Body of pancreas (tissue), 4 donors: ENCODE data around the gene MAD1L1. TPM values are rescaled to one million over a fixed set of nuclear protein-coding genes. Genes with fewer than 3 reads are reported as not detected.

Source experiments
- ATAC-seq: fragments of 150-250 bp; one replicate; pipeline ENCODE4 v1.9.1; 2016
- DNase-seq, 4 donors: peaks; one replicate each; pipeline ENCODE4 v3.0.0-alpha.2; 2019
- H3K27ac ChIP-seq, 4 donors: fragments of 200-600 bp; sonication (generic); 1 replicate in 3 of 4; 2 replicates in 1 of 4; pipeline versions ENCODE4 v1.5.1 to v1.6.1; 2016 to 2019; ENCODE audit warnings: mild to moderate bottlenecking in 1 of 4, mixed read lengths in 1 of 4, moderate library complexity in 1 of 4
- H3K27me3 ChIP-seq, 2 donors: fragments of 200-600 bp; sonication (generic); one replicate each; pipeline ENCODE4 v1.6.0; 2016; ENCODE audit warnings: mild to moderate bottlenecking in 1 of 2
- H3K36me3 ChIP-seq, 2 donors: fragments of 200-600 bp; sonication (generic); replicated peaks in 1 of 2; 2 replicates each; pipeline ENCODE4 v1.5.1; 2016; ENCODE audit warnings: low read depth in 2 of 2; ENCODE audit not compliant: insufficient read depth in 1 of 2
- H3K4me1 ChIP-seq: fragments of 200-600 bp; sonication (generic); one replicate; pipeline ENCODE4 v1.6.0; 2016
- H3K4me3 ChIP-seq, 2 donors: fragments of 200-600 bp; sonication (generic); 1 replicate in 1 of 2; 2 replicates in 1 of 2; pipeline ENCODE4 v1.5.1; 2016 to 2019
- H3K9me3 ChIP-seq, 3 donors: fragments of 200-600 bp; sonication (generic); 1 replicate in 2 of 3; 2 replicates in 1 of 3; pipeline ENCODE4 v1.5.1; 2016
- POLR2A ChIP-seq, 3 donors: fragments of 450-650 bp; IDR thresholded peaks; one replicate each; pipeline ENCODE4 v1.6.1; 2016; ENCODE audit warnings: antibody characterized with exemption in 3 of 3, mild to moderate bottlenecking in 2 of 3
- WGBS, 2 donors: methylation state at CpG; one replicate each; pipeline ENCODE4 v1.1.5; 2017; 5-methylcytosine and 5-hydroxymethylcytosine counted together
- intact Hi-C: fragments of 100-400 bp; cut with DNase I; formaldehyde crosslinking; loops from one replicate; pipeline ENCODE4 v1.15.1; 2023
- total RNA-seq, 2 donors: library from RNA; depleted of rRNA; stranded (reverse); fragments of >200 nt; gene quantifications; one replicate each; pipeline ENCODE4 v1.1.0, GENCODE V29; 2016
- TF ChIP-seq, protein P1 (sequence below), 7 experiments: fragments of 450-650 bp in 4 of 7; fragments of 200-600 bp in 3 of 7; sonication (generic) in 3 of 7; IDR thresholded peaks; one replicate each; pipeline ENCODE4 v1.5.1; 2016 to 2019; ENCODE audit warnings: antibody characterized with exemption in 7 of 7

The MAD1L1 gene
- total RNA-seq, 2 donors from 2014 or later, result 14.0 to 66.9 TPM

DNA sequence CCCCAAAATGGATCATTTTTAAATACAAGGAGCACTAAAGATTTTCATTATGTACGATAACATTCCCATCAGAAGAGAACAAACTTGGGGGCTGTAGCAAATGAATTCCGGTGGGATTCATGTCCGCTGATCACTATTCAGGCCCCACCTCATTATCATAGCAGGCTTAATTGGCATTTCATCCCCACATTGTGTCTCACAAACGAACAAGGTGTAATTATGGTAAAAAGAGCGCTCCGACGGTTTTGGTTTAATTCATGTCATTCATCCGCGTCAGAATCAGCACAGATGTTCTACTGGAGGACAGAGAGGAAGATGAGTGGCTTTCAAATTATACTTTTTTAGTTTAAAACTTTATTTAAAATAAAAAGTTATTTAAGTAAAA, 124.7 kb downstream of the MAD1L1 start:
- H3K9me3 ChIP-seq, result no peaks in the 10 kb centered on the region
- no peaks in the 10 kb centered on the region for H3K4me1 ChIP-seq
- no peak overlapping the region for H3K4me3 ChIP-seq
- no peaks in the 10 kb centered on the region for H3K36me3 ChIP-seq
- DNase-seq (no peak), ATAC-seq (no peak)
- WGBS, 2 donors, result 88 to 90% methylated on average over 9 of the region's 9 CpGs
- no peak for TF ChIP-seq POLR2A (IDR thresholded peaks at IDR 0.05)
- TF ChIP-seq, protein P1, sequence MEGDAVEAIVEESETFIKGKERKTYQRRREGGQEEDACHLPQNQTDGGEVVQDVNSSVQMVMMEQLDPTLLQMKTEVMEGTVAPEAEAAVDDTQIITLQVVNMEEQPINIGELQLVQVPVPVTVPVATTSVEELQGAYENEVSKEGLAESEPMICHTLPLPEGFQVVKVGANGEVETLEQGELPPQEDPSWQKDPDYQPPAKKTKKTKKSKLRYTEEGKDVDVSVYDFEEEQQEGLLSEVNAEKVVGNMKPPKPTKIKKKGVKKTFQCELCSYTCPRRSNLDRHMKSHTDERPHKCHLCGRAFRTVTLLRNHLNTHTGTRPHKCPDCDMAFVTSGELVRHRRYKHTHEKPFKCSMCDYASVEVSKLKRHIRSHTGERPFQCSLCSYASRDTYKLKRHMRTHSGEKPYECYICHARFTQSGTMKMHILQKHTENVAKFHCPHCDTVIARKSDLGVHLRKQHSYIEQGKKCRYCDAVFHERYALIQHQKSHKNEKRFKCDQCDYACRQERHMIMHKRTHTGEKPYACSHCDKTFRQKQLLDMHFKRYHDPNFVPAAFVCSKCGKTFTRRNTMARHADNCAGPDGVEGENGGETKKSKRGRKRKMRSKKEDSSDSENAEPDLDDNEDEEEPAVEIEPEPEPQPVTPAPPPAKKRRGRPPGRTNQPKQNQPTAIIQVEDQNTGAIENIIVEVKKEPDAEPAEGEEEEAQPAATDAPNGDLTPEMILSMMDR (IDR thresholded peaks at IDR 0.05), result no peak
- H3K27ac ChIP-seq, result no peak overlapping the region
- intact Hi-C loops, result no loop called here
- H3K27me3 ChIP-seq, result no peaks in the 10 kb centered on the region

- Histone ChIP-seq H3K9me3 (no peaks in the 10 kb centered on the region), H3K4me3 (no peak overlapping the region), H3K36me3 (no peaks in the 10 kb centered on the region), H3K27me3 (no peaks in the 10 kb centered on the region), H3K4me1 (no peaks in the 10 kb centered on the region), H3K27ac (no peak overlapping the region)
- intact Hi-C loops, result no loop called here
- TF ChIP-seq, protein P1 (IDR thresholded peaks at IDR 0.05), result no peak
- no peak for TF ChIP-seq POLR2A (IDR thresholded peaks at IDR 0.05)
- DNase-seq (no peak), ATAC-seq (no peak)
- WGBS, 2 donors, result 85 to 88% methylated on average over 21 of the region's 21 CpGs
These were observed 125.2 kb downstream of the MAD1L1 start for GRCh38 chr7:2107386-2108070.

DNA sequence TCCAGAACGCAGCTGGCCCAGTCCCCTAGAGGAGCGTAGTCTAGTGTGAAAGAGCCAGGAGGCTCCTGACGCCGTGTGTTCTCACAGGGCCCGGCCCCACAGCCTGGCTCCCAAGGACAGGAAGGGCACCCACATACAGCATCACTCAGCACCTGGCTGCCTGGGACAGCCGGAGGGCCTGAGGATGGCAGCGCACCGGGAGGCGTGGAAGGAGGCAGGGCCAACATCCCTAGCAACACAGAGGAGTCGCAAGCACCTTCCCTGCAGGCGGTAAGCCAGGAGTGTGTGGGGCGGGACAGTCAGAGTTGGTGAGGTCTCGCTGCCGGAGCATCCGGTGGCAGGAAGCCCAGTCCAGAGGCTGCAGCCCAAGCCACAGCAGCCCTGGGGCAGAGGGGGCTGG, 125.8 kb downstream of the MAD1L1 start:
- H3K27ac ChIP-seq, result no peak overlapping the region
- no peak for ATAC-seq
- intact Hi-C loops, result no loop called here
- no peak for DNase-seq
- 82% methylated on average over 9 of the region's 15 CpGs; no CpG with 5 or more reads in 1 of the 2 donors for WGBS, 2 donors
- H3K27me3 ChIP-seq, result no peaks in the 10 kb centered on the region
- no peak for TF ChIP-seq POLR2A (IDR thresholded peaks at IDR 0.05)
- TF ChIP-seq, protein P1 (IDR thresholded peaks at IDR 0.05), result no peak
- H3K9me3 ChIP-seq, result no peaks in the 10 kb centered on the region
- no peak overlapping the region for H3K4me3 ChIP-seq
- no peaks in the 10 kb centered on the region for H3K4me1 ChIP-seq
- no peaks in the 10 kb centered on the region for H3K36me3 ChIP-seq

DNA sequence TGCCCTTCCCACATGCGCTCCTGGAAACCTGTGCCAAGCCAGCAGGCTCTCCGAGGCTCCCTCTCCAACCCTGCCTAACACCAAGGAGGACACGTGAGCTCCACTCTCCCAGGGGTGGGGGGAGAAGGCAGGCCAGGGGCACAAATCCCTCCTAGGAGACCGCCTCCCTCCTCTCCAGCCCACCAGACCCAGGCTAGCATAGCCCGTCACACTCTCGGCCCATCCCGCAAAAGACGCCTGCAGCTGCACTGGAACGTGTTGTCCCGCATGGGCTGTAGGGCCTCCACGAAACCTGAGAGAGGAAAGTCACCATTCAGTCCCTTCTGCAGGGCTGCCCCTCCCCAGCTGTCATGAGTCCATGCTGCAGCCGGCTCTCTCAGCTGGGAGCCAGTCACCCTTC, 126.3 kb downstream of the MAD1L1 start:
- 94 to 100% methylated on average over 3 to 12 of the region's 12 CpGs for WGBS, 2 donors
- Histone ChIP-seq H3K27me3 (no peaks in the 10 kb centered on the region), H3K27ac (no peak overlapping the region), H3K36me3 (no peaks in the 10 kb centered on the region), H3K4me1 (no peaks in the 10 kb centered on the region), H3K4me3 (no peak overlapping the region), H3K9me3 (no peaks in the 10 kb centered on the region)
- no peak for DNase-seq
- intact Hi-C loops, result no loop called here
- TF ChIP-seq, protein P1 (IDR thresholded peaks at IDR 0.05), result no peak
- no peak for TF ChIP-seq POLR2A (IDR thresholded peaks at IDR 0.05)
- ATAC-seq, result no peak

DNA sequence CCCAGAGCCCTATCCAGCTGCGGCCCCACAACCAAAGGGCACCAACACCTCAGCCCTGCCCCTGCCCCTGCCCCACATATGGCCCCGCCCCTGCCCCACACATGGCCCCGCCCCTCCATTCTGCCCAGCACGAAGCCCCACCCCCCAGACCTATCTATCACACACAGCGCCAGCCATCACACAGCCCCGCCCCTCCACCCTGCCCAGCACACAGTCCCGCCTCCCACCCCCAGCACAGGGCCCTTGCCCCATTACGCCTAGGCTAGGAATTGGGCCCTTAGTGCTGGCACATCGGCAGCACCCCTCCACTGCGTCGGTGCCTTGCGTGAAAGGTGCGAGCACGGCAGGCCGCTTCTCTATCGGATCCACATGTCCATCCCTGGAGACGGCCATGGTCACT, 126.8 kb downstream of the MAD1L1 start:
- Histone ChIP-seq H3K4me3 (no peak overlapping the region), H3K9me3 (no peaks in the 10 kb centered on the region), H3K4me1 (no peaks in the 10 kb centered on the region), H3K27ac (no peak overlapping the region), H3K36me3 (no peaks in the 10 kb centered on the region), H3K27me3 (no peaks in the 10 kb centered on the region)
- no peak for DNase-seq
- TF ChIP-seq, protein P1 (IDR thresholded peaks at IDR 0.05), result no peak
- no peak for TF ChIP-seq POLR2A (IDR thresholded peaks at IDR 0.05)
- no peak for ATAC-seq
- intact Hi-C loops, result no loop called here
- 90 to 95% methylated on average over 15 to 17 of the region's 17 CpGs for WGBS, 2 donors
